ENCODE measurements around the gene PDE6B.

Gene PDE6B

GRCh38 chr4:654503-654845 is 29.1 kb downstream of the PDE6B start:
- no peak for TF ChIP-seq CTCF (IDR thresholded peaks at IDR 0.05; ENCODE audit: extremely low read depth, missing control alignments)

GRCh38 chr4:654871-655463 is 29.6 kb downstream of the PDE6B start:
- no peak for TF ChIP-seq CTCF (IDR thresholded peaks at IDR 0.05; ENCODE audit: extremely low read depth, missing control alignments)
- no peak for DNase-seq (ENCODE audit: low spot score)

More at GRCh38 chr4:654503-654845, 29.1 kb downstream of the PDE6B start:
- no peak for DNase-seq (ENCODE audit: low spot score)

- no peak for TF ChIP-seq CTCF (IDR thresholded peaks at IDR 0.05; ENCODE audit: extremely low read depth, missing control alignments)
- DNase-seq (ENCODE audit: low spot score), result no peak
Observed at GRCh38 chr4:655464-656151, 30.2 kb downstream of the PDE6B start.

- DNase-seq (ENCODE audit: low spot score), result no peak
- TF ChIP-seq CTCF (IDR thresholded peaks at IDR 0.05; ENCODE audit: extremely low read depth, missing control alignments), result no peak
Observed at GRCh38 chr4:656436-657337, 31.3 kb downstream of the PDE6B start.

GRCh38 chr4:657338-657833 is 32.0 kb downstream of the PDE6B start:
- DNase-seq (ENCODE audit: low spot score), result no peak
- TF ChIP-seq CTCF (IDR thresholded peaks at IDR 0.05; ENCODE audit: extremely low read depth, missing control alignments), result no peak

- DNase-seq (ENCODE audit: low spot score), result no peak
- TF ChIP-seq CTCF (IDR thresholded peaks at IDR 0.05; ENCODE audit: extremely low read depth, missing control alignments), result no peak
Observed at GRCh38 chr4:657834-658667, 32.7 kb downstream of the PDE6B start.

Data from GM20000 (cell line).